PC-3 (cell line): Measurements from ENCODE around the gene RRM2. TPM values are rescaled to one million over a fixed set of nuclear protein-coding genes. Genes with fewer than 3 reads are reported as not detected.

ENCODE experiments used
- ATAC-seq: fragments of 200-7000 bp; cut with Tn5 transposase; 2 replicates; pipeline ENCODE4 v1.9.1; 2020; ENCODE audit warnings: mild to moderate bottlenecking, moderate library complexity
- BruUV-seq: library from RNA; stranded (reverse); fragments of 400-500 nt; replicated peaks from 2 replicates; lab custom pipeline; 2021; lab: Mats Ljungman, UMichigan
- CTCF ChIA-PET: fragments of 300-600 bp; sonication (Branson Sonifier 250); formaldehyde crosslinking; loops from one replicate; lab custom pipeline; 2022; ENCODE audit warnings: antibody characterized with exemption; lab: Charles Lee
- POLR2A ChIA-PET: fragments of 300-600 bp; sonication (Branson Sonifier 250); formaldehyde crosslinking; loops from one replicate; lab custom pipeline; 2022; ENCODE audit warnings: antibody characterized with exemption; ENCODE audit not compliant: unreplicated experiment; lab: Charles Lee
- DNase-seq: peaks from one replicate; pipeline ENCODE4 v3.0.0-alpha.2; 2015
- H2AFZ ChIP-seq: fragments of 300-600 bp; sonication (generic); 2 replicates; pipeline ENCODE4 v1.6.0; 2016; ENCODE audit warnings: antibody characterized with exemption, low read length
- H3F3A ChIP-seq: fragments of 300-600 bp; sonication (generic); one replicate; pipeline ENCODE4 v1.6.0; 2017; ENCODE audit warnings: antibody characterized with exemption, low read length, control low read depth, mild to moderate bottlenecking; ENCODE audit not compliant: unreplicated experiment
- H3K27ac ChIP-seq: fragments of 300-600 bp; sonication (generic); 2 replicates; pipeline ENCODE4 v1.5.1; 2016; ENCODE audit warnings: mild to moderate bottlenecking, low read length
- H3K27me3 ChIP-seq: fragments of 300-600 bp; sonication (generic); 2 replicates; pipeline ENCODE4 v1.6.1; 2016; ENCODE audit warnings: low read length, mixed read lengths
- H3K36me3 ChIP-seq: fragments of 300-600 bp; sonication (generic); 2 replicates; pipeline ENCODE4 v1.6.1; 2016; ENCODE audit warnings: low read depth, mixed run types, low read length, mixed read lengths
- H3K4me1 ChIP-seq: fragments of 300-600 bp; sonication (generic); 2 replicates; pipeline ENCODE4 v1.5.1; 2016; ENCODE audit warnings: low read length; ENCODE audit not compliant: insufficient read depth
- H3K4me2 ChIP-seq: fragments of 300-600 bp; sonication (generic); 2 replicates; pipeline ENCODE4 v1.6.0; 2016; ENCODE audit warnings: low read length
- H3K4me3 ChIP-seq: fragments of 300-600 bp; sonication (generic); 2 replicates; pipeline ENCODE4 v1.5.1; 2016; ENCODE audit warnings: mild to moderate bottlenecking, low read length, mixed read lengths
- H3K79me2 ChIP-seq: fragments of 300-600 bp; sonication (generic); 2 replicates; pipeline ENCODE4 v1.6.1; 2017; ENCODE audit warnings: low read length, mixed read lengths
- H3K9ac ChIP-seq: fragments of 300-600 bp; sonication (generic); 2 replicates; pipeline ENCODE4 v1.6.0; 2016; ENCODE audit warnings: mild to moderate bottlenecking, low read length
- H3K9me2 ChIP-seq: fragments of 300-600 bp; sonication (generic); replicated peaks from 2 replicates; pipeline ENCODE4 v1.6.1; 2016; ENCODE audit warnings: mixed run types, low read length, mixed read lengths
- H3K9me3 ChIP-seq: fragments of 300-600 bp; sonication (generic); 2 replicates; pipeline ENCODE4 v1.6.1; 2016; ENCODE audit warnings: low read length, mixed read lengths
- H4K20me1 ChIP-seq: fragments of 300-600 bp; sonication (generic); 2 replicates; pipeline ENCODE4 v1.6.1; 2016; ENCODE audit warnings: low read length, mixed read lengths
- EZH2 ChIP-seq: fragments of 300-600 bp; sonication (generic); IDR thresholded peaks from one replicate; pipeline ENCODE4 v1.6.1; 2017; ENCODE audit warnings: antibody characterized with exemption, mild to moderate bottlenecking, low read length; ENCODE audit not compliant: unreplicated experiment
- EZH2phosphoT487 ChIP-seq: fragments of 300-600 bp; sonication (generic); IDR thresholded peaks from 2 replicates; pipeline ENCODE4 v1.6.1; 2018; ENCODE audit warnings: mild to moderate bottlenecking, antibody characterized with exemption, low read length, borderline replicate concordance
- intact Hi-C: fragments of 100-400 bp; cut with micrococcal nuclease; formaldehyde crosslinking; loops from 2 replicates; pipeline ENCODE4 v1.9.0; 2023
- total RNA-seq: library from RNA; depleted of rRNA; stranded (reverse); fragments of >200 nt; gene quantifications from 2 replicates; pipeline ENCODE4 v1.2.3, GENCODE V29; 2014; rRNA removed
- TF ChIP-seq, protein P1 (sequence below): fragments of 300-600 bp; sonication (generic); conservative IDR thresholded peaks from 2 replicates; pipeline ENCODE4 v1.5.1; 2017; ENCODE audit warnings: antibody characterized with exemption, low read depth, mild to moderate bottlenecking, low read length

Gene RRM2
- total RNA-seq, 1 experiment from 2014 or later = 282 TPM

DNA sequence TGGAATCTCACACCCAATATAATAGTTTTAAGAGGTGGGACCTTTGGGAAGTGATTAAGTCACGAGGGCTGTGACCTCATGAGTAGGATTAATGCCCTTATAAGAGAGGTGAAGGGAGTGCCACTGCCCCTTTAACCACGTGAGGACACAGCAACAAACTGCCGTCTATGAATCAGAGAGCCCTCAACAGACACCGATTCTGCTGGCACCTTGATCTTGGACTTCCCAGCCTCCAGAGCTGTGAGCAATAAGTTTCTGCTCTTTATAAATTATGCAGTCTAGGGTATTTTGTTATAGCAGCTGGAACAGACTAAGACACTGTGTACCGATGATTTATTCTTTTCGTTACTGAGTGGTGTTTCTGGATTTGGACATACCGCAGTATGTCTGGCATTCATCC is 56.2 kb downstream of the RRM2 start:
- BruUV-seq = no TSS peak
- intact Hi-C loops = no loop called here
- Histone ChIP-seq H3K79me2 (no peaks in the 10 kb centered on the region), H2AFZ (no peak overlapping the region), H3K27me3 (no peaks in the 10 kb centered on the region), H4K20me1 (no peaks in the 10 kb centered on the region), H3K4me2 (no peak overlapping the region), H3K4me3 (no peak overlapping the region), H3K9ac (no peak overlapping the region), H3K9me3 (no peaks in the 10 kb centered on the region), H3F3A (no peaks in the 10 kb centered on the region), H3K9me2 (no peaks in the 10 kb centered on the region), H3K27ac (no peak overlapping the region), H3K36me3 (no peaks in the 10 kb centered on the region), H3K4me1 (no peaks in the 10 kb centered on the region)
- no peak for TF ChIP-seq EZH2phosphoT487
- TF ChIP-seq, protein P1, sequence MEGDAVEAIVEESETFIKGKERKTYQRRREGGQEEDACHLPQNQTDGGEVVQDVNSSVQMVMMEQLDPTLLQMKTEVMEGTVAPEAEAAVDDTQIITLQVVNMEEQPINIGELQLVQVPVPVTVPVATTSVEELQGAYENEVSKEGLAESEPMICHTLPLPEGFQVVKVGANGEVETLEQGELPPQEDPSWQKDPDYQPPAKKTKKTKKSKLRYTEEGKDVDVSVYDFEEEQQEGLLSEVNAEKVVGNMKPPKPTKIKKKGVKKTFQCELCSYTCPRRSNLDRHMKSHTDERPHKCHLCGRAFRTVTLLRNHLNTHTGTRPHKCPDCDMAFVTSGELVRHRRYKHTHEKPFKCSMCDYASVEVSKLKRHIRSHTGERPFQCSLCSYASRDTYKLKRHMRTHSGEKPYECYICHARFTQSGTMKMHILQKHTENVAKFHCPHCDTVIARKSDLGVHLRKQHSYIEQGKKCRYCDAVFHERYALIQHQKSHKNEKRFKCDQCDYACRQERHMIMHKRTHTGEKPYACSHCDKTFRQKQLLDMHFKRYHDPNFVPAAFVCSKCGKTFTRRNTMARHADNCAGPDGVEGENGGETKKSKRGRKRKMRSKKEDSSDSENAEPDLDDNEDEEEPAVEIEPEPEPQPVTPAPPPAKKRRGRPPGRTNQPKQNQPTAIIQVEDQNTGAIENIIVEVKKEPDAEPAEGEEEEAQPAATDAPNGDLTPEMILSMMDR = no peak
- TF ChIP-seq EZH2 = no peak
- CTCF ChIA-PET = no interaction called here
- DNase-seq (no peak), ATAC-seq (no peak)
- POLR2A ChIA-PET = no interaction called here

DNA sequence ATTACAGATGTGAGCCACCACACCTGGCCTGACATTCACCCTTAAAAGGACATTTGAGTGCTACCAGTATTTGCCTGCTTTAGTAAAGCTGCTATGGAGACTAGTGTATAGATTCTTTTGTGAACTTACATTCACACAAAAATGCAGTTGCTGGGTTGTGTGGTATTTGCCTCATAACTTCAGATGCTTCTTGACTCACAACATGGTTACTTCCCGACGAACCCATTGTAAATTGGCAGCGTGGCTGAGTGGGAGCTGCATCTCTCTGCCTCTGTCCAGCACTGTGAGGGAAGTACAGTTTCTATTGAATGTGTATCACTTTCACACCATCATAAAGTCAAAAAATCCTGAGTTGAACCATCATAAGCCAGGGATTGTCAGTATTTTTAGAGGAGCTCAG is 56.9 kb downstream of the RRM2 start:
- no peak overlapping the region for H3K9ac ChIP-seq
- no peak for DNase-seq
- ChIA-PET CTCF (no interaction called here), POLR2A (interaction anchor here (0.6 kb wide), 1 partner anchor 23 kb away, joined by 5 read pairs; no protein-coding TSS in a partner anchor)
- no peaks in the 10 kb centered on the region for H3F3A ChIP-seq
- H3K79me2 ChIP-seq = no peaks in the 10 kb centered on the region
- H3K4me2 ChIP-seq = no peak overlapping the region
- H3K9me3 ChIP-seq = no peaks in the 10 kb centered on the region
- H2AFZ ChIP-seq = no peak overlapping the region
- H4K20me1 ChIP-seq = no peaks in the 10 kb centered on the region
- BruUV-seq = no TSS peak
- H3K27ac ChIP-seq = no peak overlapping the region
- H3K9me2 ChIP-seq = no peaks in the 10 kb centered on the region
- no peak for ATAC-seq
- intact Hi-C loops = no loop called here
- no peaks in the 10 kb centered on the region for H3K4me1 ChIP-seq
- H3K4me3 ChIP-seq = no peak overlapping the region
- TF ChIP-seq, protein P1 = no peak
- no peak for TF ChIP-seq EZH2
- no peak for TF ChIP-seq EZH2phosphoT487
- no peaks in the 10 kb centered on the region for H3K36me3 ChIP-seq
- H3K27me3 ChIP-seq = no peaks in the 10 kb centered on the region

GRCh38 chr2:10180229-10180628 is 57.7 kb downstream of the RRM2 start:
- ChIA-PET CTCF (no interaction called here), POLR2A (no interaction called here)
- Histone ChIP-seq H3K9ac (no peak overlapping the region), H3K27me3 (no peaks in the 10 kb centered on the region), H4K20me1 (no peaks in the 10 kb centered on the region), H2AFZ (no peak overlapping the region), H3K9me3 (no peaks in the 10 kb centered on the region), H3F3A (no peaks in the 10 kb centered on the region), H3K4me1 (no peaks in the 10 kb centered on the region), H3K27ac (no peak overlapping the region), H3K36me3 (no peaks in the 10 kb centered on the region), H3K4me3 (no peak overlapping the region), H3K79me2 (no peaks in the 10 kb centered on the region), H3K9me2 (no peaks in the 10 kb centered on the region), H3K4me2 (no peak overlapping the region)
- ATAC-seq (no peak), DNase-seq (no peak)
- TF ChIP-seq EZH2 = no peak
- TF ChIP-seq, protein P1 = no peak
- no peak for TF ChIP-seq EZH2phosphoT487
- BruUV-seq = no TSS peak
- intact Hi-C loops = no loop called here

Other genes with a start within 250 kb of the RRM2 start
- 9.3 and 10.3 TPM in 2 replicates for gene GRHL1, start 171.0 kb upstream of the RRM2 start, total RNA-seq
- gene KLF11, start 79.2 kb upstream of the RRM2 start, total RNA-seq = 13.4 and 14.0 TPM in 2 replicates
- 0.12 and 0.15 TPM in 2 replicates for gene CYS1, start 42.3 kb upstream of the RRM2 start, total RNA-seq
- gene HPCAL1, start 180.2 kb downstream of the RRM2 start, total RNA-seq = 312 and 339 TPM in 2 replicates